HG03064 (cell line): ENCODE measurements around the gene OIP5.
"Not testable (repeated sequence)": the region's sequence is repeated elsewhere in the genome, so short reads cannot be mapped to it uniquely, and the experiment has no call there.

Source experiments
- ATAC-seq: cut with Tn5 transposase; IDR thresholded peaks from one replicate; pipeline ENCODE4 v1.9.1; 2021; ENCODE audit warnings: low read depth; ENCODE audit not compliant: unreplicated experiment

OIP5 gene

DNA sequence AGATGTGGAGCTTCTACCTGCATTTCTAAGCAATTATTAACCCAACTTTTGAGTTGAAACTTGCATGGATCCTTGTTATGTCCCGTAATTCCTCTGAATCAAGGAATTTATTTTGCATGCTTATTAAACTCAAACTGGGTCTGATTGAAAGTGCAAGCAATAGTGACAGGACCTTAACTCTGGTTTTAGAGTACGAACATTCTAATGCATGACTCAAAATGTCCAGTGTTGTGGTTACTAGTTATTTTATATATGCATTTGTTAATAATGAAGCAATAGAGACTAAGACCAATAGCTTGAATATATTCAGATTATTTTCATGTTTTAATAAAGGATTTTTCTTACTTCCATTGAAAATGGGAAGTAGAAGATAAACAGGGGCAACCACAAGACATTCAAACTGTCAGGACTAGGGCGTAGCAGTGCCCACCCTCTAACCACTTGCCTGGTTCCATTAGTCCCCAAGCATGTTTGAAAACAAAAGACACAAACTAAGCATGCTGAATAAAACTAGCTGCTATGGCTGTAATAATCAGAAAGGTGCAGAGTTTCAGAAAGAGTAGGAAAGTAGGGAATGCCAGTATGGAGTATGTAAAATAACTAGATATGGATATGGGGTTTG, 28.1 kb downstream of the OIP5 start:
- ATAC-seq = no peak

DNA sequence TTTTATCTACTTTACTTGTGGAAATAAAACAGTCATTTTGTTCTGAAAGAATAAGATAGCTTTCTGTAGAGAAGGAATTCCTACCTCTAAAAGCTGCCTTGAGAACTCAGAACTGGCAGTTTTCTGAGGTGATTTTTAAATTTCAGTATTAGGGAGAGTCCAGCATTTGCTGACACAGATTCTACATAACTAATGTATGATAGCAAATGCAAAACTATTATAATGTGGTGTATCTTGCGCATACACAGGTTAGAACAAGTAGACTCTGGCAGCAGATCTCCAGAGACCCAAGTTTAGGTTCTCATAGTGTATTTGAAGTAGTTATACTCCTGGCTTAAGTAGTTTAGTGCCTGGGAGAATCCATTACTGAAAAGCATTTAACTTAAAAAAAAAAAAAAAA, 30.8 kb downstream of the OIP5 start:
- ATAC-seq = no peak

DNA sequence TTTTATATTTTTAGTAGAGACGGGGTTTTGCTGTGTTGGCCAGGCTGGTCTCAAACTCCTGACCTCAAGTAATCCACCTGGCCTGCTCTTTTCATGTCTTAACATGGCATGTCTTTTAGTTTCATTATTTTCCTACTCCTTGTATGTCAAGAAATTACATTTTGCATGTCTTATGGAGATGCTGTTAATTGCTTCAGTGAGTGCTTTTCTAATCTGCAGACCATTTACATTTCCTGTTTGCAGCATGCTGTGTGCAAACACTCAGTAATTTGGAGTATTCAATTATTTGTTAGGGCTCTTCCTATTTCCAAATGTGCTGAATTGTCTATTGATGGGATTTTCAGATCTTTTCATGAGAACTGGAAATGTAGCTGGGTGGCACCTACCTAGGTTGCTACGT, 31.3 kb downstream of the OIP5 start:
- not testable (repeated sequence) for ATAC-seq

DNA sequence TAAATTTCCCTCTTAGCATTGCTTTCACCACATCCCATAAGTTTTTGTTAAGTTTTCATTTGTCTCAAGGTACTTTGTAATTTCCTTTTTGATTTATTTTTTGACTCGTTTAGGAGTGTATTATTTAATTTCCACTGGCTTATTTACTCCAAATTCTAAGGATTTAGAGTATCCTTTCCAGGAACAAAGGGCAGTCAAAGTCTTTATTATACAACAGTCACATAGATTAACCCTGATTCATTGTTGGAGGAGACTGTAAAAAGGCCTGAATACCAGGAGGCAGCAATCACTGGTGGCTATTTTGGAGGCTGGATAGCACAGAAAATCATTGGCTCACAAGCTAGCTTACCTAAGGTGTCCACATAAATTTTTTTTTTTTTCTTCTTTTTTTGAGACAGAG, 39.9 kb downstream of the OIP5 start:
- no peak for ATAC-seq

DNA sequence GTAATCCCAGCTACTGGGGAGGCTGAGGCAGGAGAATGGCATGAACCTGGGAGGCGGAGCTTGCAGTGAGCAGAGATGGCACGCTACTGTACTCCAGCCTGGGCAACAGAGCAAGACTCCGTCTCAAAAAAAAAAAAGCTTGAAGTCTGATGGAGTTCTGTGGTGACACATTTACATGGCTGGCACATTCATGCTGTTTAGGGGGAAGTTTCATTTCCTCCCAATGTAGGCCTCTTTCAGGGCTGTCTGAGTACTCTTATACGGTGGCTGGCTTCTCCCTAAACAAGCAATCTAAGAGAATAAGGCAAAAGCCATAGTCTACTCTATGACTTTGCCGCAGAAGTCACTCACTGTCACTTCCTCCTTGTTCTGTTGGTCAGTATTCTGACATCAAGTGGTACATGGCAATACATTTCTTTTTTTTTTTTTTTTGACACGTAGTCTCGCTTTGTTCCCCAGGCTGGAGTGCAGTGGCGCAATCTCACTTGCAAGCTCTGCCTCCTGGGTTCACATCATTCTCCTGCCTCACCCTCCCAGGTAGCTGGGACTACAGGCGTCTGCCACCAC, 41.2 kb downstream of the OIP5 start:
- no peak for ATAC-seq

DNA sequence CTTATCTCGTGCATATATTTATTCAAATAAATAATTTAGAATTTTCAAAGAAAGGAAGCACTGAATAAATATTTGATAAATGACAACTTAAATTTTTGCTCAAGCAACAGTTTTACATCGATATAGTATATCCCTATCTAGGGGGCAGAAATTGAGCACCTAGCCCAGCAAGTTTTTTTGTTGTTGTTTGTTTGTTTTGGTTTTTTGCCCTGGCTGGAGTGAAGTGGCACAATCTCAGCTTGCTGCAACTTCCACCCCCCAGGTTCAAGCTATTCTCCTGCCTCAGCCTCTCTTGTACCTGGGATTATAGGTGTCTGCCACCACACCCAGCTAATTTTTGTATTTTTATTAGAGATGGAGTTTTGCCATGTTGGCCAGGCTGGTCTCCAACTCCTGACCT, 42.4 kb downstream of the OIP5 start:
- ATAC-seq = no peak

DNA sequence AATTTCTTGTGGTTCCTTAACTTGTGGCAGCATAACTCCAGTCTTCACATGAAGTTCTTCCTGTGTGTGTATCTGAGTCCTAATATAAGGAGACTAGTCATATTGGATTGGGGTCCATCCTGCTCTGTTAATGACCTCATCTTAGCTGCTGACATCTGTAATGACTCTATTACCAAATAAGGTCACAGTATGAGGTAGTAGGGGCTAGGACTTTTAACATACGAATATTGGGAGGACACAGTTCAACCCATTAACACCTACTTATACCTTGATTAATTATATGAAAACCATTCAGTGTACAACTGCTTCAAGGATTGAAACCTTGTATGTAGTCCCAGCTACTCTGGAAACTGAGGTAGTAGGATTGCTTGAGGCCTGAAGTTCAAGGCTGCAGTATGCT, 43.9 kb downstream of the OIP5 start:
- no peak for ATAC-seq

DNA sequence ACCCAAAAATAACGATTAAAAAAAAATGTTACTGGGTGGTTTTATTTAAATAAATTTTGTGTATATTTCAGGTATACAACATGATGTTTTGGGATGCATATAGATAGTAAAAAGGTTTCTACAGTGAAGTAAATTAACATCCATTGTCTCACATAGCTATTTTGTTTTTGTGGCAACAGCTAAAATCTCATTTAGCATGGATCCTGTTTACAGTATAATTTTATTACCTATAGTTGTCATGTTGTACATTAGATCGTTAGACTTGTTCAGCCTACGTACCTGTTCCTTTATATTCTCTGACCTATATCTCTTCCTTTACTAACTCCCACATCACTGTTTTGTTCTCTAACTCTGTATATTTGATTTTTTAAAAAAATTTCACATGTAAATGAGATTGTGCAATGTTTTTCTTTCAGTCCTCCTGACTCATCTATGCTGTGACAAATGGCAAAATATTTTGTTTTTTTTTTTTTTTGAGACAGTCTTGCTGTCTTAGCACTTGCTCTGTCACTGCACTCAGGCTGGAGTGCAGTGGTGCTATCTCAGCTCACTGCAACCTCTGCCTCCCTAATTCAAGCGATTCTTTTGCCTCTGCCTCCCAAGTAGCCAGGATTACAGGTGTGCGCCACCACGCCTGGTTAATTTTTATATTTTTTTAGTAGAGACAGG, 45.6 kb downstream of the OIP5 start:
- no peak for ATAC-seq

DNA sequence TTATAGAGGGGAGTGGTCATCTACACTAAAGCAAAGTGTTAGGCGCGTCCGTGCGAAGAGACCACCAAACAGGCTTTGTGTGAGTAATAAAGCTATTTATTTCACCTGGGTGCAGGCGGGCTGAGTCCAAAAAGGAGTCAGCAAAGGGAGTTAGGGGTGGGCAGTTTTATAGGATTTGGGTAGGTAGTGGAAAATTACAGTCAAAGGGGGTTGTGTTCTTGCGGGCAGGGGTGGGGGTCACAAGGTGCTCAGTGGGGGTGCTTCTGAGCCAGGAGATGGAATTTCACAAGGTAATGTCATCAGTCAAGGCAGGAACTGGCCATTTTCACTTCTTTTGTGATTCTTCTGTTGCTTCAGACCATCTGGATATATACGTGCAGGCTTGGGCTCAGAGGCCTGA, 47.1 kb downstream of the OIP5 start:
- no peak for ATAC-seq

DNA sequence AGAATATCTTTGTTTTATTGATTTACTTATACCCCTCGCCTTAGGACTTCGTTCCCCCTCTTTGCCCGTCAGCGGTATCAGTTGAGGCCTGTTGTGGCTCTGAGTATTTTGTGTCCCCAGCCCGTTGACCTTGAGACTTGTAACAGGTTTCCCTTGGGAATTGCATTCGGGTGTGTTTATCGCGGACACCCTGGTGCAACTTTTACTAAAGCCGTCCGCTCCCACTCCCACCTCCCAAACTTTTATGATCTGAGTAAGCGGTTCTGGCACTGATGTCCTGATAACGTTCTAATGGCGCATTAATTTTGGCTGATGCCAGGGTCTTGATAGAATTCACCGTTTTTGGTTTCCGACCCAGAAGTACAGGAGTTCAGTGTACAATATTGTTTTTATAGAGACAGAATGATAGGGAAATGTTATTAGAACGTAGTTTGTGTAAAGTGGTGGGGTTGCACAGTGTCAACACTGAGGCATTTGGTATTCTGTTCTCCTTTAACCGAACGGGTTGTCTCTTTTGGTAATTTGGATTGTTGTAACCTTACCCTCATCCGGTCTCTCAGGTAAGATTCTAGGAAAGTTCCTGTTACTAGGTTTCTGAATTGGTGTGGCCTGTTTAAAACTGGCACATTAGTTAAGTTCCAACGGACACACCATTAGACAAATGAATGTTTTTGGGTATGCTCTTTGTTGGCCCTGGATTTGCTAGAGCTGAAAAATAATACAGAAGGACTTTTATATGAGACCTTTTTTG, 47.8 kb downstream of the OIP5 start:
- no peak for ATAC-seq

DNA sequence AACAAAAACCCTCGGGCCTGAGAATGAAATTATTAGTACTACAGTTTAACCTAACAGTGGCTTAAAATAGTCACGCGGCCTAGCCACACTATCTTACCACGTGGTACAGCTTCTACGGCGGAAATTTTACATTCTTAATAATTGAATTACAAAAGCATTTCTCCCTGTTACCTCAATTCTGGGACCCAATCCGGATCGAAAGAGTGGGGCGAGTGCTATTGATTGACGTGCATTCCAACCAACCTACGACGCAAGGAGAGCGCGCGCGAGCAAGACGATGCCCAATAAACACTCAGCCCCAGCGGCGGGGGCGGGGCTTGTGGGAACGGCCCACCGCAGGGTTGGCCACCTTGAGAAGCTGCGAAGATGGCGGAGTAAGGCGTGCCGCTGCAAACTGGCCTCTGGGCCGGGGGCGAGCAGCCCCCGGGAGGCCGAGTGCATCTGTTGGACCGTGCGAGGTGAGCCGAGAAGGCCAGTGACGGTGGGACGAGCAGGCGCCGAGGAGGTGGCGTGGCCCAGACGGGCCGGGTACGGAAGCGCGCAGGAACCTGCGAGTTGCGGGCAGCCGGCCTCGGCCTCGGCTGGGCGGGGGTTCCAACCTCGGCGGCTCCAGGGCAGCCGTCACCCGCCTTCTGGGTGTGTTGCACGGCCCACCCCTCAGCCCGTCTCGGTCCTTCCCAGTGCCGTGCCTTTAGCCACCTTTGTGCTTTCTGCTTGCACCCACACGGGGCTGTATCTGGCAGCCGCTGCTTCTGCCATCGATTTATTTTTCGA, 48.6 kb downstream of the OIP5 start:
- peak; percentile 90 for ATAC-seq

DNA sequence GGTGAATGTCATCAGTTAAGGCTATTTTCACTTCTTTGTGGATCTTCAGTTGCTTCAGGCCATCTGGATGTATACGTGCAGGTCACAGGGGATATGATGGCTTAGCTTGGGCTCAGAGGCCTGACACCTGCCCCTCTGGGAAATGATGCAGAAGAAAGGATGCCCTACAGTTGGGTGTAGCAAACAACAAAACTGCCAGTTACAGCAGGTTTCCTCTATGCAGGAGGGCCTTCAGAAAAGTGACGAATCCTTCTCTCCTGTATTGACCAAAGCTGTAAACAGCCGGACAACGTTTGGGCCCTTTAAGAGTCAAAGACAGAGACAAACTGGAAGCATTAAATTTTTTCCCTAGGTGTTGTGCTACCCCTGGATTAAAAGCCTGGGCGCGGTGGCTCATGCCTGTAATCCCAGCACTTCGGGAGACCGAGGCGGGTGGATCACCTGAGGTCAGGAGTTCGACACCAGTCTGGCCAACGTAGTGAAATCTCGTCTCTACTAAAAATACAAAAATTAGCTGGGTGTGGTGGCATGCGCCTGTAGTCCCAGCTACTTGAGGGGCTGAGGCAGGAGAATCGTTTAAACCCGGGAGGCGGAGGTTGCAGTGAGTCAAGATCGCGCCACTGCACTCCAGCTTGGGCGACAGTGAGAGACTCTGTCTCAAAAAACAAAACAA, 49.3 kb downstream of the OIP5 start:
- ATAC-seq = not testable (repeated sequence)

DNA sequence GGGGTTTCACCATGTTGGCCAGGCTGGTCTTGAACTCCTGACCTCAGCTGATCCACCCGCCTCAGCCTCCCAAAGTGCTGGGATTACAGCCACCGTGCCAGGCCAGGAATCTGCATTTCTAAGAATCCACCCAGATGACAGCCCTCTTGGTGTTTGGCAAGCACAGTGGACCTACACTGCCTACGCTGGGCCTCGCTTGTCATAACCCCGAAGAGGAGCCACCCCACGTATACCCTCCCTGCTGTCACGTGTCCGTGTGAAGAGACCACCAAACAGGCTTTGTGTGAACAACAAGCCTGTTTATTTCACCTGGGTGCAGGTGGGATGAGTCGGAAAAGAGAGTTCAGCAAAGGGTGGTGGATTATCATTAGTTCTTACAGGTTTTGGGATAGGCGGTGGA, 50.0 kb downstream of the OIP5 start:
- not testable (repeated sequence) for ATAC-seq

DNA sequence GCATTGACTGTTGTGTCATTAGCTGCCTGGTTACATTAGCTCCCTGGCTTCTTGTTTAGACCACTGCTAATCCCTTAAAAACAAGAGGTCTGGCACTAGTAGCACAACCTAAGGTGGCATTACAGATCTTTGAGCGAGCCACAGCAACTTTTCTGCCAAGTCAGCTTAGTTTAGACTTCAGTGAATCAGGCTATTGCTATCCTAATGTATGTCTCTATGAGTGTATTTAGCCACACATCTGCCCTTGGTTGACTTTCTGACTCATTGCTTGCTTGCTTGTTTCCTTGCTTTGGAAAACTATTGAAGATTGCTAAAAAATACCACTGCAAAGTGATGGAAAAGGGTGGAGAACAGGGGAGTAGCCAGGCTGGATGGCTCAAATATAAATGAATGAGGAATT, 51.2 kb downstream of the OIP5 start:
- ATAC-seq = no peak

DNA sequence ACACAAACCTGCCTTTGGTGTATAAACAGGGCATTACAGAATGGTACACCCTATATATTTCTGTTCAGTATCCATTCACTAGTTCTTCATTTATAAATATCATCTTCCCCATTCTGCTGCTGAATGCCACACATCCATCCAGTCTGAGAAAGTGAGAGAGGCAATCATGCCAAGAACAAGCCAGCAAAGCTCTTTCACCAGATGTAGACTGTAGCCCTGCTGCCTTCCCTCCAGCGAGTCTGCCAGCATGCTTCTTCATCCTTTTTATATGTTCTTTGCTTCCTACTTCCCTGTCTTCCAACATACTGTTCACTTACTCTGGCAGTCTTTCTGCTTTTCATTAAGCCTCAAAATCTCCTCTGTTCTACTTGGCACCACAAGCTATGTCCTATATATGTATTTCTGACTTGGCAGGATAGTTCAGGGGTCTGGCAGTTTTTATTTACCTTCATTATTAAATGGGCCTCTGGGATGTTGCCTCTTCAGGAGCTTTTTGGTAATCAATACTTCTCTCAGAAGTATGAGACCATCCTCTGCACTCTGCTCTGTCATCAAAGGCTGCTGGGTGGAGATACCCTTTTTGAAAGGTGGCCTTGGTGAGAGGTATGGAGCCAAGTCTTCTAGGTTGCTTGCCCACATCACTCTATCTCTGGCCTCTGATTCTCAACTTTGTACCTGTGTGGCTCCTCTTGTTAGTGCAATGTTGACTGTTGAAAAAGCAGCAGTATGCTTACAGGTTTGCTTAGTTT, 52.7 kb downstream of the OIP5 start:
- ATAC-seq = no peak

DNA sequence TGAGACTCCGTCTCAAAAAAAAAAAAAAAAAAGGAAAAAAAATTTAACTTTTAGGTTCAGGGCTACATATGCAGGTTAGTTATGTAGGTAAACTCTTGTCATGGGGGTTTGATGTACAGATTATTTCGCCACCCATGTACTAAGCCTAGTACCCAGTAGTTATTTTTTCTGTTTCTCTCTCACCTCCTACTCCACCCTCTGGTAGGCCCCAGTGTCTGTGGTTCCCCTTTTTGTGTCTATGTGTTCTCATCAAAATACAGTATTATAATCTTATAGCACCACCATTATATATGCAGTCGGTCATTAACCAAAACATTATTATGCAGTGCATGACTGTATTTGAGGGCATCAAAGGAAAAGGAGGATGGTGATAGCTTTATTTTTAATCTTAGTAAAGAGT, 54.1 kb downstream of the OIP5 start:
- ATAC-seq = no peak

DNA sequence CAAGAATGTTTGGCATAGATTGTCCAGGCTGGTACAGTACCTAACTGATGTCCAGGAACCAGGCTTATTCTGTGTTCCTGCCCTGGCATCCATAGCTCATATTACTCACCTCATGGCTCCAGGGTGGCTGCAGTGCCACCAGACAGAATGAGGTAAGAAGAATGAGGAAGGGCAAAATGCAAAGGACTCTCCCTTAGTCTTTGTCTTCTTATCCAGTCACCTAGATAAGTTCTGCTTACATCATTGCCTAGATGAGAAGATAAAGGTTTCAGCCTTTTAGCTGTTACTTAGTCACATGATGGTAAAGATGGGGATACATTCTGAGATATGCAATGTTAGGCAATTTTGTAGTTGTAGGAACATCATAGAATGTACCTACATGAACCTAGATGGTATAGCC, 55.6 kb downstream of the OIP5 start:
- no peak for ATAC-seq

DNA sequence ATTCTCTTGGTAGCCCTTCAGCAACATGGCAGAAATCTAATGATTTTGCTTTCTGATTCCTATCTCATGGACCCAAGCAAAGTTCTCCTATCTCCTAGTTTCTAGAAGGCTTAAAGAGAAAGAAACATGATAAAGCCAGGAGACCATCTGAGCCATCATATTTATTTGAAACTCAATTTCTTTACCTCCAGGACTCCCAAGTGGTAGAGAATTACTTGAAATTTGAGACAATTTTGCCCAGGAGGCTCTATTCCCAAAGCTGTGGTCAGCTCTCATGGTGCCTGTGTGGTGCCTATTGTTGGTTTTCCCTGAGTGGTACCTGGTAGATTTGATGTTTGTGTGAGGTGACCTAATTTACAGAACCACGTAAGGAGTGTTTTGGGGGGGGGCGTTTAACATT, 62.5 kb downstream of the OIP5 start:
- ATAC-seq = no peak

DNA sequence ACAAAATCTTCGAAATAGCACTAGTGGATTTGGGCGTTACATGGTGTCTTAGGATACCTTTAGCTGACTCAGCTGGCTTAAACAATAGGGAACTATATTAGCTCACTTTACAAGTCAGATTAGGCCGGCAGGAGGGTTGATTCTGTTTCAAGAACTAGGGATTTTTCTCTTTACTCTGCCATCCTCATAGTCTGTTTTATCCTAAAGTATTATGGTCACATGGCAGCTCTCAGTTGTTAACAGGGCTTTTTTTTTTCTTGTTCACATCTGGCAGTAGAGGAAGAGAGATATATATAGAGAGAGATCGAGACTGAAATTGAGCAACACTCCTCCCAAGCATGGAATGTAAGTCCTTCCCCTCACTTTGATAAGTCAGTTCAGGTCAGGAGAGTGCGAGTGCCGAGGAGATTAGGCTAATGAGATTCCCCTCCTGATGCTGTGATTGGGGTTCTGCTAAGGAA, 68.5 kb downstream of the OIP5 start:
- no peak for ATAC-seq

DNA sequence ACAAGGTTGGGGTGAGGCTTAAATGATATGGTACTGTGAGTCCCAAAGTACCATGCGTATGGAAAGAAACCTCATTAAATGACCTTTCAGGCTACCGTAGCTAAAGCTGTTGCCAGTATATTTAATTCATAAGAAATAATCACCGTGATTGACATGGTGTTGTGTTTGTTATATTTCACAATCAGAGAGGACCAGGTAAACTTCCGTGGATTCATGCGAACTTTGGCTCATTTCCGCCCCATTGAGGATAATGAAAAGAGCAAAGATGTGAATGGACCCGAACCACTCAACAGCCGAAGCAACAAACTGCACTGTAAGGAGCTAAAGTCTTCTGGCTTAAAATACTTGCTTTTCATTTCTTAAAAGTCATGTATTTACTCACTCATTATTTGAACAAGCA, 69.8 kb downstream of the OIP5 start:
- no peak for ATAC-seq
